GM23338 (cell line): ENCODE results near the gene COMP. TPM values are rescaled to one million over a fixed set of nuclear protein-coding genes. Genes with fewer than 3 reads are reported as not detected.

Experiments used
- ATAC-seq: fragments of 200-7000 bp; cut with Tn5 transposase; 3 replicates; pipeline ENCODE4 v1.9.1; 2020
- DNase-seq: peaks from one replicate; pipeline ENCODE4 v3.0.0-alpha.2; 2015; ENCODE audit warnings: low spot score
- H2AFZ ChIP-seq: fragments of 200-600 bp; sonication (generic); 2 replicates; pipeline ENCODE4 v1.8.0; 2016; ENCODE audit warnings: antibody characterized with exemption, mild to moderate bottlenecking, moderate library complexity
- H3F3A ChIP-seq: fragments of 200-600 bp; sonication (generic); replicated peaks from 2 replicates; pipeline ENCODE4 v1.8.0; 2017; ENCODE audit warnings: antibody characterized with exemption, mixed run types, low read depth
- H3K27ac ChIP-seq: fragments of 200-600 bp; sonication (generic); 2 replicates; pipeline ENCODE4 v1.6.1; 2016; ENCODE audit warnings: low read depth
- H3K27me3 ChIP-seq: fragments of 200-600 bp; sonication (generic); 2 replicates; pipeline ENCODE4 v1.8.0; 2016; ENCODE audit warnings: mild to moderate bottlenecking, mixed run types, moderate library complexity; ENCODE audit not compliant: insufficient read depth
- H3K36me3 ChIP-seq: fragments of 200-600 bp; sonication (generic); 2 replicates; pipeline ENCODE4 v1.8.0; 2016; ENCODE audit warnings: mild to moderate bottlenecking; ENCODE audit not compliant: insufficient read depth
- H3K4me1 ChIP-seq: fragments of 200-600 bp; sonication (generic); 2 replicates; pipeline ENCODE4 v1.8.0; 2016; ENCODE audit warnings: mild to moderate bottlenecking, moderate library complexity; ENCODE audit not compliant: insufficient read depth
- H3K4me2 ChIP-seq: fragments of 200-600 bp; sonication (generic); 2 replicates; pipeline ENCODE4 v1.7.1; 2017; ENCODE audit warnings: mixed run types
- H3K4me3 ChIP-seq: fragments of 200-600 bp; sonication (generic); 2 replicates; pipeline ENCODE4 v1.6.1; 2016; ENCODE audit warnings: mixed run types
- H3K79me2 ChIP-seq: fragments of 200-600 bp; sonication (generic); replicated peaks from 2 replicates; pipeline ENCODE4 v1.8.0; 2017; ENCODE audit warnings: mild to moderate bottlenecking; ENCODE audit not compliant: insufficient read depth
- H3K9me2 ChIP-seq: fragments of 200-600 bp; sonication (generic); 2 replicates; pipeline ENCODE4 v1.8.0; 2017; ENCODE audit not compliant: insufficient read depth
- H4K20me1 ChIP-seq: fragments of 200-600 bp; sonication (generic); replicated peaks from 2 replicates; pipeline ENCODE4 v1.8.0; 2017; ENCODE audit warnings: mild to moderate bottlenecking; ENCODE audit not compliant: insufficient read depth
- H3K27ac Mint-ChIP-seq: 2 replicates; pipeline ENCODE4 v1.8.0; 2020; ENCODE audit warnings: inconsistent platforms, mild to moderate bottlenecking, moderate library complexity, mixed read lengths
- H3K27me3 Mint-ChIP-seq: 3 replicates; pipeline ENCODE4 v1.8.0; 2022; ENCODE audit warnings: low read depth, mild to moderate bottlenecking, moderate library complexity, mixed read lengths, inconsistent platforms; ENCODE audit not compliant: insufficient read depth, poor library complexity
- H3K36me3 Mint-ChIP-seq: 3 replicates; pipeline ENCODE4 v1.8.0; 2021; ENCODE audit warnings: low read depth, mild to moderate bottlenecking, inconsistent platforms, moderate library complexity, mixed read lengths
- H3K4me1 Mint-ChIP-seq: 3 replicates; pipeline ENCODE4 v1.8.0; 2020; ENCODE audit warnings: mild to moderate bottlenecking, inconsistent platforms, mixed read lengths
- H3K4me3 Mint-ChIP-seq: 3 replicates; pipeline ENCODE4 v1.8.0; 2021; ENCODE audit warnings: moderate library complexity, mild to moderate bottlenecking, inconsistent platforms, mixed read lengths
- H3K9me3 Mint-ChIP-seq: 3 replicates; pipeline ENCODE4 v1.8.0; 2020; ENCODE audit warnings: moderate library complexity, mild to moderate bottlenecking, inconsistent platforms, mixed read lengths
- CREB1 ChIP-seq: fragments of 250-450 bp; sonication (Bioruptor Pico); IDR thresholded peaks from 2 replicates; pipeline ENCODE4 v1.5.0; 2020; ENCODE audit warnings: low read depth, mild to moderate bottlenecking, moderate library complexity
- EZH2 ChIP-seq: fragments of 200-600 bp; sonication (generic); IDR thresholded peaks from one replicate; pipeline ENCODE4 v1.8.0; 2017; ENCODE audit warnings: antibody characterized with exemption, mild to moderate bottlenecking, low read depth; ENCODE audit not compliant: unreplicated experiment
- EZH2phosphoT487 ChIP-seq: fragments of 200-600 bp; sonication (generic); IDR thresholded peaks from one replicate; pipeline ENCODE4 v1.8.1; 2018; ENCODE audit warnings: antibody characterized with exemption; ENCODE audit not compliant: unreplicated experiment
- JUNB ChIP-seq: IDR thresholded peaks from one replicate; pipeline ENCODE4 v1.6.1; 2016; ENCODE audit warnings: antibody characterized with exemption; ENCODE audit not compliant: unreplicated experiment
- NANOG ChIP-seq: IDR thresholded peaks from 2 replicates; pipeline ENCODE4 v1.6.1; 2016; ENCODE audit warnings: antibody characterized with exemption, borderline replicate concordance
- POLR2AphosphoS5 ChIP-seq: IDR thresholded peaks from 2 replicates; pipeline ENCODE4 v1.6.1; 2016; ENCODE audit warnings: antibody characterized with exemption, low read depth
- STAT1 ChIP-seq: IDR thresholded peaks from one replicate; pipeline ENCODE4 v1.6.1; 2016; ENCODE audit warnings: antibody characterized with exemption; ENCODE audit not compliant: unreplicated experiment
- ZNF114 ChIP-seq: fragments of 250-450 bp; sonication (Bioruptor Pico); IDR thresholded peaks from 2 replicates; pipeline ENCODE4 v1.5.0; 2020; ENCODE audit warnings: mild to moderate bottlenecking, moderate library complexity
- ZNF331 ChIP-seq: fragments of 250-450 bp; sonication (Bioruptor Pico); IDR thresholded peaks from 2 replicates; pipeline ENCODE4 v1.5.0; 2020; ENCODE audit warnings: low read depth, mild to moderate bottlenecking, moderate library complexity
- polyA plus RNA-seq: library from polyadenylated mRNA; unstranded; fragments of >200 nt; fragmentation: Nextera tagmentation; extraction: Ambion mirVana; gene quantifications from 2 replicates; pipeline ENCODE4 v1.2.1, GENCODE V29; 2016
- total RNA-seq: library from RNA; depleted of rRNA; stranded (reverse); fragments of >200 nt; shearing (Covaris generic); gene quantifications from 2 replicates; pipeline ENCODE4 v1.2.3, GENCODE V29; 2014
- TF ChIP-seq, protein P1 (sequence below), 2 experiments: fragments of 200-600 bp in 1 of 2; sonication (generic) in 1 of 2; conservative IDR thresholded peaks; 2 replicates each; pipeline versions ENCODE4 v1.5.1 to v1.6.1; 2016 to 2017; ENCODE audit warnings: antibody characterized with exemption in 2 of 2, low read depth in 2 of 2, mild to moderate bottlenecking in 2 of 2, moderate library complexity in 1 of 2
- TF ChIP-seq, protein P2 (sequence below): IDR thresholded peaks from one replicate; pipeline ENCODE4 v1.6.1; 2018; ENCODE audit warnings: antibody characterized with exemption; ENCODE audit not compliant: unreplicated experiment
- TF ChIP-seq, protein P3 (sequence below): fragments of 250-450 bp; sonication (Bioruptor Pico); IDR thresholded peaks from 2 replicates; pipeline ENCODE4 v1.5.0; 2020; ENCODE audit warnings: mild to moderate bottlenecking, moderate library complexity
- TF ChIP-seq, protein P4 (sequence below): IDR thresholded peaks from 2 replicates; pipeline ENCODE4 v1.6.1; 2016; ENCODE audit warnings: antibody characterized with exemption

The COMP gene
- total and polyA plus RNA-seq, 2 experiments from 2014 or later: 0.58 to 0.63 TPM

DNA sequence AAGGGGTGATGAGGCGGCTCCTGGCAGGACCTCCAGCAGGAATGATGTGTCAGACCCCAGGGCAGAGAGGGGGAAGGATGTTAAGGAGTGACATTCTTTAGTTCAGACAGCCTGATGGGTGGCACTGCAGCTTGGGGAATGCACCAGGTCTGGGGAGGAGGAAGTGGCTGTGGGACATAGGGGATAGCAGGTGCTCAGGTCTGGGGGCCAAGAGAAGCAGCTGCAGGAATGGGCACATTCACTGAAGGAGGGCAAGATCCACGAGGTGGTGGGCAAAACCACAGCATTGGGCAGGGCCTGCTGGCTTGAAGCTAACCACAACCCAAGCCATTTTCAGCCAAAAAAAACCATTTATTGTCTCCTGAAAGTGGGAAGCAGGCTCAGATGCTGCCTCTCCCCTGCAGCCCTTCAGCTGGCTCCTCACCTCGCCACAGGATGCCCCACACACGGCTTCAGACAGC lies 26.5 kb downstream of the COMP start:
- Mint-ChIP-seq H3K4me3 (no peak overlapping the region), H3K9me3 (no peaks in the 10 kb centered on the region), H3K36me3 (no peaks in the 10 kb centered on the region), H3K27ac (no peak overlapping the region), H3K27me3 (peaks cover 32% of the 10 kb centered on the region), H3K4me1 (peaks cover 6% of the 10 kb centered on the region; the same call in 1 of the 3 replicates)
- ATAC-seq (no peak), DNase-seq (no peak)
- Histone ChIP-seq H3K79me2 (no peaks in the 10 kb centered on the region), H3K4me3 (no peak overlapping the region), H3K4me2 (no peak overlapping the region), H3K36me3 (no peaks in the 10 kb centered on the region), H3K27ac (no peak overlapping the region), H3K4me1 (no peaks in the 10 kb centered on the region), H3K9me2 (no peaks in the 10 kb centered on the region), H4K20me1 (peaks cover 7% of the 10 kb centered on the region), H3K27me3 (peaks cover 61% of the 10 kb centered on the region), H2AFZ (no peak overlapping the region), H3F3A (0 out of 2 replicates have a peak, but pooled peaks cover 3% of the 10 kb centered on the region)
- TF ChIP-seq EZH2 (no peak), ZNF114 (CRISPR knock-in tag) (no peak), JUNB (no peak), EZH2phosphoT487 (no peak), CREB1 (no peak), NANOG (no peak), STAT1 (no peak), ZNF331 (CRISPR knock-in tag) (no peak), POLR2AphosphoS5 (no peak; the same call in 1 of the 2 replicates)
- TF ChIP-seq, protein P1, sequence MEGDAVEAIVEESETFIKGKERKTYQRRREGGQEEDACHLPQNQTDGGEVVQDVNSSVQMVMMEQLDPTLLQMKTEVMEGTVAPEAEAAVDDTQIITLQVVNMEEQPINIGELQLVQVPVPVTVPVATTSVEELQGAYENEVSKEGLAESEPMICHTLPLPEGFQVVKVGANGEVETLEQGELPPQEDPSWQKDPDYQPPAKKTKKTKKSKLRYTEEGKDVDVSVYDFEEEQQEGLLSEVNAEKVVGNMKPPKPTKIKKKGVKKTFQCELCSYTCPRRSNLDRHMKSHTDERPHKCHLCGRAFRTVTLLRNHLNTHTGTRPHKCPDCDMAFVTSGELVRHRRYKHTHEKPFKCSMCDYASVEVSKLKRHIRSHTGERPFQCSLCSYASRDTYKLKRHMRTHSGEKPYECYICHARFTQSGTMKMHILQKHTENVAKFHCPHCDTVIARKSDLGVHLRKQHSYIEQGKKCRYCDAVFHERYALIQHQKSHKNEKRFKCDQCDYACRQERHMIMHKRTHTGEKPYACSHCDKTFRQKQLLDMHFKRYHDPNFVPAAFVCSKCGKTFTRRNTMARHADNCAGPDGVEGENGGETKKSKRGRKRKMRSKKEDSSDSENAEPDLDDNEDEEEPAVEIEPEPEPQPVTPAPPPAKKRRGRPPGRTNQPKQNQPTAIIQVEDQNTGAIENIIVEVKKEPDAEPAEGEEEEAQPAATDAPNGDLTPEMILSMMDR (conservative IDR thresholded peaks at IDR 0.05; ENCODE audit: low read depth in 2 of 2): no peak
- TF ChIP-seq, protein P2, sequence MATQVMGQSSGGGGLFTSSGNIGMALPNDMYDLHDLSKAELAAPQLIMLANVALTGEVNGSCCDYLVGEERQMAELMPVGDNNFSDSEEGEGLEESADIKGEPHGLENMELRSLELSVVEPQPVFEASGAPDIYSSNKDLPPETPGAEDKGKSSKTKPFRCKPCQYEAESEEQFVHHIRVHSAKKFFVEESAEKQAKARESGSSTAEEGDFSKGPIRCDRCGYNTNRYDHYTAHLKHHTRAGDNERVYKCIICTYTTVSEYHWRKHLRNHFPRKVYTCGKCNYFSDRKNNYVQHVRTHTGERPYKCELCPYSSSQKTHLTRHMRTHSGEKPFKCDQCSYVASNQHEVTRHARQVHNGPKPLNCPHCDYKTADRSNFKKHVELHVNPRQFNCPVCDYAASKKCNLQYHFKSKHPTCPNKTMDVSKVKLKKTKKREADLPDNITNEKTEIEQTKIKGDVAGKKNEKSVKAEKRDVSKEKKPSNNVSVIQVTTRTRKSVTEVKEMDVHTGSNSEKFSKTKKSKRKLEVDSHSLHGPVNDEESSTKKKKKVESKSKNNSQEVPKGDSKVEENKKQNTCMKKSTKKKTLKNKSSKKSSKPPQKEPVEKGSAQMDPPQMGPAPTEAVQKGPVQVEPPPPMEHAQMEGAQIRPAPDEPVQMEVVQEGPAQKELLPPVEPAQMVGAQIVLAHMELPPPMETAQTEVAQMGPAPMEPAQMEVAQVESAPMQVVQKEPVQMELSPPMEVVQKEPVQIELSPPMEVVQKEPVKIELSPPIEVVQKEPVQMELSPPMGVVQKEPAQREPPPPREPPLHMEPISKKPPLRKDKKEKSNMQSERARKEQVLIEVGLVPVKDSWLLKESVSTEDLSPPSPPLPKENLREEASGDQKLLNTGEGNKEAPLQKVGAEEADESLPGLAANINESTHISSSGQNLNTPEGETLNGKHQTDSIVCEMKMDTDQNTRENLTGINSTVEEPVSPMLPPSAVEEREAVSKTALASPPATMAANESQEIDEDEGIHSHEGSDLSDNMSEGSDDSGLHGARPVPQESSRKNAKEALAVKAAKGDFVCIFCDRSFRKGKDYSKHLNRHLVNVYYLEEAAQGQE: no peak
- TF ChIP-seq, protein P3, sequence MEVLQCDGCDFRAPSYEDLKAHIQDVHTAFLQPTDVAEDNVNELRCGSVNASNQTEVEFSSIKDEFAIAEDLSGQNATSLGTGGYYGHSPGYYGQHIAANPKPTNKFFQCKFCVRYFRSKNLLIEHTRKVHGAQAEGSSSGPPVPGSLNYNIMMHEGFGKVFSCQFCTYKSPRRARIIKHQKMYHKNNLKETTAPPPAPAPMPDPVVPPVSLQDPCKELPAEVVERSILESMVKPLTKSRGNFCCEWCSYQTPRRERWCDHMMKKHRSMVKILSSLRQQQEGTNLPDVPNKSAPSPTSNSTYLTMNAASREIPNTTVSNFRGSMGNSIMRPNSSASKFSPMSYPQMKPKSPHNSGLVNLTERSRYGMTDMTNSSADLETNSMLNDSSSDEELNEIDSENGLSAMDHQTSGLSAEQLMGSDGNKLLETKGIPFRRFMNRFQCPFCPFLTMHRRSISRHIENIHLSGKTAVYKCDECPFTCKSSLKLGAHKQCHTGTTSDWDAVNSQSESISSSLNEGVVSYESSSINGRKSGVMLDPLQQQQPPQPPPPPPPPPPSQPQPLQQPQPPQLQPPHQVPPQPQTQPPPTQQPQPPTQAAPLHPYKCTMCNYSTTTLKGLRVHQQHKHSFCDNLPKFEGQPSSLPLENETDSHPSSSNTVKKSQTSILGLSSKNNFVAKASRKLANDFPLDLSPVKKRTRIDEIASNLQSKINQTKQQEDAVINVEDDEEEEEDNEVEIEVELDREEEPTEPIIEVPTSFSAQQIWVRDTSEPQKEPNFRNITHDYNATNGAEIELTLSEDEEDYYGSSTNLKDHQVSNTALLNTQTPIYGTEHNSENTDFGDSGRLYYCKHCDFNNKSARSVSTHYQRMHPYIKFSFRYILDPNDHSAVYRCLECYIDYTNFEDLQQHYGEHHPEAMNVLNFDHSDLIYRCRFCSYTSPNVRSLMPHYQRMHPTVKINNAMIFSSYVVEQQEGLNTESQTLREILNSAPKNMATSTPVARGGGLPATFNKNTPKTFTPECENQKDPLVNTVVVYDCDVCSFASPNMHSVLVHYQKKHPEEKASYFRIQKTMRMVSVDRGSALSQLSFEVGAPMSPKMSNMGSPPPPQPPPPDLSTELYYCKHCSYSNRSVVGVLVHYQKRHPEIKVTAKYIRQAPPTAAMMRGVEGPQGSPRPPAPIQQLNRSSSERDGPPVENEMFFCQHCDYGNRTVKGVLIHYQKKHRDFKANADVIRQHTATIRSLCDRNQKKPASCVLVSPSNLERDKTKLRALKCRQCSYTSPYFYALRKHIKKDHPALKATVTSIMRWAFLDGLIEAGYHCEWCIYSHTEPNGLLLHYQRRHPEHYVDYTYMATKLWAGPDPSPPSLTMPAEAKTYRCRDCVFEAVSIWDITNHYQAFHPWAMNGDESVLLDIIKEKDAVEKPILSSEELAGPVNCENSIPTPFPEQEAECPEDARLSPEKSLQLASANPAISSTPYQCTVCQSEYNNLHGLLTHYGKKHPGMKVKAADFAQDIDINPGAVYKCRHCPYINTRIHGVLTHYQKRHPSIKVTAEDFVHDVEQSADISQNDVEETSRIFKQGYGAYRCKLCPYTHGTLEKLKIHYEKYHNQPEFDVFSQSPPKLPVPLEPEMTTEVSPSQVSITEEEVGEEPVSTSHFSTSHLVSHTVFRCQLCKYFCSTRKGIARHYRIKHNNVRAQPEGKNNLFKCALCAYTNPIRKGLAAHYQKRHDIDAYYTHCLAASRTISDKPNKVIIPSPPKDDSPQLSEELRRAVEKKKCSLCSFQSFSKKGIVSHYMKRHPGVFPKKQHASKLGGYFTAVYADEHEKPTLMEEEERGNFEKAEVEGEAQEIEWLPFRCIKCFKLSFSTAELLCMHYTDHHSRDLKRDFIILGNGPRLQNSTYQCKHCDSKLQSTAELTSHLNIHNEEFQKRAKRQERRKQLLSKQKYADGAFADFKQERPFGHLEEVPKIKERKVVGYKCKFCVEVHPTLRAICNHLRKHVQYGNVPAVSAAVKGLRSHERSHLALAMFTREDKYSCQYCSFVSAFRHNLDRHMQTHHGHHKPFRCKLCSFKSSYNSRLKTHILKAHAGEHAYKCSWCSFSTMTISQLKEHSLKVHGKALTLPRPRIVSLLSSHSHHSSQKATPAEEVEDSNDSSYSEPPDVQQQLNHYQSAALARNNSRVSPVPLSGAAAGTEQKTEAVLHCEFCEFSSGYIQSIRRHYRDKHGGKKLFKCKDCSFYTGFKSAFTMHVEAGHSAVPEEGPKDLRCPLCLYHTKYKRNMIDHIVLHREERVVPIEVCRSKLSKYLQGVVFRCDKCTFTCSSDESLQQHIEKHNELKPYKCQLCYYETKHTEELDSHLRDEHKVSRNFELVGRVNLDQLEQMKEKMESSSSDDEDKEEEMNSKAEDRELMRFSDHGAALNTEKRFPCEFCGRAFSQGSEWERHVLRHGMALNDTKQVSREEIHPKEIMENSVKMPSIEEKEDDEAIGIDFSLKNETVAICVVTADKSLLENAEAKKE (CRISPR knock-in tag): no peak
- TF ChIP-seq, protein P4, sequence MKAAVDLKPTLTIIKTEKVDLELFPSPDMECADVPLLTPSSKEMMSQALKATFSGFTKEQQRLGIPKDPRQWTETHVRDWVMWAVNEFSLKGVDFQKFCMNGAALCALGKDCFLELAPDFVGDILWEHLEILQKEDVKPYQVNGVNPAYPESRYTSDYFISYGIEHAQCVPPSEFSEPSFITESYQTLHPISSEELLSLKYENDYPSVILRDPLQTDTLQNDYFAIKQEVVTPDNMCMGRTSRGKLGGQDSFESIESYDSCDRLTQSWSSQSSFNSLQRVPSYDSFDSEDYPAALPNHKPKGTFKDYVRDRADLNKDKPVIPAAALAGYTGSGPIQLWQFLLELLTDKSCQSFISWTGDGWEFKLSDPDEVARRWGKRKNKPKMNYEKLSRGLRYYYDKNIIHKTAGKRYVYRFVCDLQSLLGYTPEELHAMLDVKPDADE: no peak
